HG02884 (cell line): ENCODE results near the gene CLDN15.
"Not testable (repeated sequence)": the region's sequence is repeated elsewhere in the genome, so short reads cannot be mapped to it uniquely, and the experiment has no call there.

Source experiments
- ATAC-seq: cut with Tn5 transposase; IDR thresholded peaks from one replicate; pipeline ENCODE4 v1.9.1; 2021; ENCODE audit warnings: mild to moderate bottlenecking, moderate library complexity; ENCODE audit not compliant: unreplicated experiment

CLDN15 gene

GRCh38 chr7:101200862-101201599 lies 36.6 kb downstream of the CLDN15 start, which contains the start of gene MOGAT3:
TSS of gene MOGAT3 (minus strand) at chr7:101201036. CDS start at chr7:101200854, 182 bp downstream.
- ATAC-seq = no peak

GRCh38 chr7:101200504-101200861 lies 37.1 kb downstream of the CLDN15 start:
- no peak for ATAC-seq

DNA sequence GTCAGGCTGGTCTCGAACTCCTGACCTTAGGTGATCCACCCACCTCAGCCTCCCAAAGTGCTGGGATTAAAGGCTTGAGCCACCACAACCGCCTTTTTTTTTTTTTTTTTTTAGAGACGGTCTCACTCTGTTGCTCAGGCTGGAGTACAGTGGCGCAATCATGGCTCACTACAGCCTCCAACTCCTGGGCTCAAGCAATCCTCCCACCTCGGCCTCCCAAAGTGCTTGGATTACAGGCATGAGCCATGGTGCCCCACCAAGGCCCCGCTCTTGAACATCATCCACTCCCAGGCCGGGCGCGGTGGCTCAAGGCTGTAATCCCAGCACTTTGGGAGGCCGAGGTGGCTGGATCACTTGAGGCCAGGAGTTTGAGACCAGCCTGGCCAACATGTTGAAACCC lies 38.1 kb downstream of the CLDN15 start:
- ATAC-seq = not testable (repeated sequence)

- no peak for ATAC-seq
Observed at GRCh38 chr7:101198476-101198875, 39.1 kb downstream of the CLDN15 start.

DNA sequence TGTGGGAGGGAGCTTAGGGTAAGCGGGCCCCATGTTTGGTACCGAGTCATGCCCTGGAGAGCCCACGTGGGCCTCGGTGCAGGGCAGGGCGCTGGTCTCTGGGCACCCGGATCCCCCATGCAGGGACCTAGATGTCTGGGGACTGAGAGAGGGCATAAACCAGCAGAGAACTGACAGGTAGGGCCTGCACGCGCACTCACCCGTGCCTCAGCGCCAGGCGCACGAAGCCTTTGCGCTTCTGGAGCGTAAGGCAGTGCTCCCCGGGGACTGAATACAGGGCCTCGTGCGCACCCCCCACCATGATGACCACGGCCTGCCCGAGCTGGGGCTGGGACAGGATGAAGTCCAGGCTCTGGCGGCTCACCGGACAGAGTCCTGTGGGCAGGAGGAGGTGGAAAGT lies 39.6 kb downstream of the CLDN15 start:
- no peak for ATAC-seq

DNA sequence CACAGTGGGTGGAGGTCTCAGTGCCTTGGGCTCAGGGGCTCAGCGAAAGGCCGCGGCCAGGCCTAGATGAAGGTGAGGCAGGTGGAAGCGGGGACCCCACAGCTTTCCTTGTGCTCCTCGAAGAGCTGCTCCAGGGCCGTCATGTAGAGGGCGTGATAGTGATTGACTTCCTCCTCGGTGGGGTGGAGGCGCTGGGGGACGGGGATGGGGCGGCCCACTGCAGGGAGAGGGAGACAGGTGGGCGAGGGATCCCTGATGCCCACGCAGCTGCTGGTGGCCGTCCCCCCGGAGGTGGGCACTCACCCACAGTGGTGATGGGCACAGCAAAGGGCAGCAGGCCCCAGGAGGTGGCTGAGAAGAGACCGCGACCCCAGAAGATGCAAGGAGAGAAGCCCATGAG lies 41.7 kb downstream of the CLDN15 start:
- ATAC-seq = no peak

- no peak for ATAC-seq
Observed at GRCh38 chr7:101189109-101189508, 48.5 kb downstream of the CLDN15 start.

GRCh38 chr7:101186844-101187428 lies 50.7 kb downstream of the CLDN15 start:
- no peak for ATAC-seq

DNA sequence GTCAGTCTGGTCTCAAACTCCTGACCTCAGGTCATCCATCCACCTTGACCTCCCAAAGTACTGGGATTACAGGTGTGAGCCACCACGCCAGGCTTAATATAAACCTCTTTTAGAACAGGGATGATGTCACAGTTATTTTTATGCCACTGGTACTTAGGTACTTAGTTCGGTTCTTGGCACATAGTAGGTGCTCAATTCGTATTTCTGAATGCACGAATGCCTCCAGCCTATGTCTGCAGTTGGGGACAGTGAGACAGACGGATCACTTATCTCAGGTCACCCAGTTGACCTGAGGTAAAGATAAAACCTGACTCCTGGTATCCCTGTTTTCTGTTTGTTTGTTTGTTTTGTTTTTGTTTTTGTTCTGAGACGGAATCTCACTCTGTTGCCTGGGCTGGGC lies 51.4 kb downstream of the CLDN15 start:
- ATAC-seq = no peak

GRCh38 chr7:101185258-101185839 lies 52.3 kb downstream of the CLDN15 start:
- ATAC-seq = no peak
